Activated naive CD8-positive, alpha-beta T cell (primary cell): ENCODE data around the gene KCNK16.

ENCODE experiments used
- H3K27ac Mint-ChIP-seq: one replicate; pipeline ENCODE4 v1.8.0; 2021; ENCODE audit warnings: mixed read lengths
- H3K27me3 Mint-ChIP-seq: one replicate; pipeline ENCODE4 v1.8.0; 2021; ENCODE audit warnings: mixed read lengths
- H3K36me3 Mint-ChIP-seq: one replicate; pipeline ENCODE4 v1.8.0; 2021; ENCODE audit warnings: mixed read lengths
- H3K4me1 Mint-ChIP-seq: one replicate; pipeline ENCODE4 v1.8.0; 2021; ENCODE audit warnings: low read depth, mixed read lengths
- H3K4me3 Mint-ChIP-seq: one replicate; pipeline ENCODE4 v1.8.0; 2021; ENCODE audit warnings: mild to moderate bottlenecking, mixed read lengths
- H3K9me3 Mint-ChIP-seq: one replicate; pipeline ENCODE4 v1.8.0; 2021; ENCODE audit warnings: low read depth, mixed read lengths

The KCNK16 gene

GRCh38 chr6:39348740-39349139, 26.2 kb upstream of the KCNK16 start:
- Mint-ChIP-seq H3K36me3 (no peaks in the 10 kb centered on the region), H3K4me3 (no peak overlapping the region), H3K27me3 (no peaks in the 10 kb centered on the region), H3K4me1 (no peaks in the 10 kb centered on the region), H3K9me3 (no peaks in the 10 kb centered on the region), H3K27ac (no peak overlapping the region)

- Mint-ChIP-seq H3K4me3 (no peak overlapping the region), H3K4me1 (no peaks in the 10 kb centered on the region), H3K27me3 (no peaks in the 10 kb centered on the region), H3K9me3 (no peaks in the 10 kb centered on the region), H3K27ac (no peak overlapping the region), H3K36me3 (no peaks in the 10 kb centered on the region)
Measured at GRCh38 chr6:39347906-39348585, 25.5 kb upstream of the KCNK16 start.

- Mint-ChIP-seq H3K4me1 (no peaks in the 10 kb centered on the region), H3K27me3 (no peaks in the 10 kb centered on the region), H3K36me3 (no peaks in the 10 kb centered on the region), H3K27ac (no peak overlapping the region), H3K9me3 (no peaks in the 10 kb centered on the region), H3K4me3 (no peak overlapping the region)
Measured at GRCh38 chr6:39347206-39347605, 24.7 kb upstream of the KCNK16 start.

GRCh38 chr6:39344821-39345280, 22.3 kb upstream of the KCNK16 start:
- H3K4me1 Mint-ChIP-seq = no peaks in the 10 kb centered on the region
- no peaks in the 10 kb centered on the region for H3K27me3 Mint-ChIP-seq
- H3K27ac Mint-ChIP-seq = no peak overlapping the region
- no peaks in the 10 kb centered on the region for H3K9me3 Mint-ChIP-seq
- no peak overlapping the region for H3K4me3 Mint-ChIP-seq
- no peaks in the 10 kb centered on the region for H3K36me3 Mint-ChIP-seq

- H3K27ac Mint-ChIP-seq = no peak overlapping the region
- no peaks in the 10 kb centered on the region for H3K36me3 Mint-ChIP-seq
- H3K4me3 Mint-ChIP-seq = no peak overlapping the region
- H3K9me3 Mint-ChIP-seq = no peaks in the 10 kb centered on the region
- peaks cover 3% of the 10 kb centered on the region for H3K27me3 Mint-ChIP-seq
- no peaks in the 10 kb centered on the region for H3K4me1 Mint-ChIP-seq
Measured at GRCh38 chr6:39343396-39343870, 20.9 kb upstream of the KCNK16 start.

GRCh38 chr6:39342692-39343395, 20.3 kb upstream of the KCNK16 start:
- H3K27me3 Mint-ChIP-seq = peaks cover 7% of the 10 kb centered on the region
- H3K4me3 Mint-ChIP-seq = no peak overlapping the region
- H3K36me3 Mint-ChIP-seq = no peaks in the 10 kb centered on the region
- no peaks in the 10 kb centered on the region for H3K4me1 Mint-ChIP-seq
- no peak overlapping the region for H3K27ac Mint-ChIP-seq
- no peaks in the 10 kb centered on the region for H3K9me3 Mint-ChIP-seq

- H3K27me3 Mint-ChIP-seq = peaks cover 11% of the 10 kb centered on the region
- no peaks in the 10 kb centered on the region for H3K9me3 Mint-ChIP-seq
- no peak overlapping the region for H3K27ac Mint-ChIP-seq
- H3K4me1 Mint-ChIP-seq = no peaks in the 10 kb centered on the region
- no peak overlapping the region for H3K4me3 Mint-ChIP-seq
- H3K36me3 Mint-ChIP-seq = no peaks in the 10 kb centered on the region
Measured at GRCh38 chr6:39341937-39342336, 19.4 kb upstream of the KCNK16 start.

GRCh38 chr6:39341352-39341751, 18.9 kb upstream of the KCNK16 start:
- no peak overlapping the region for H3K27ac Mint-ChIP-seq

GRCh38 chr6:39339868-39340550, 17.5 kb upstream of the KCNK16 start:
- Mint-ChIP-seq H3K36me3 (no peaks in the 10 kb centered on the region), H3K9me3 (no peaks in the 10 kb centered on the region), H3K4me1 (peaks cover 10% of the 10 kb centered on the region), H3K27ac (no peak overlapping the region), H3K4me3 (no peak overlapping the region), H3K27me3 (peaks cover 15% of the 10 kb centered on the region)

More at GRCh38 chr6:39341352-39341751, 18.9 kb upstream of the KCNK16 start:
- Mint-ChIP-seq H3K4me3 (no peak overlapping the region), H3K4me1 (peaks cover 4% of the 10 kb centered on the region), H3K36me3 (no peaks in the 10 kb centered on the region), H3K9me3 (no peaks in the 10 kb centered on the region), H3K27me3 (peaks cover 11% of the 10 kb centered on the region)

GRCh38 chr6:39339096-39339867, 16.8 kb upstream of the KCNK16 start:
- no peaks in the 10 kb centered on the region for H3K9me3 Mint-ChIP-seq
- H3K36me3 Mint-ChIP-seq = no peaks in the 10 kb centered on the region
- H3K27me3 Mint-ChIP-seq = peaks cover 15% of the 10 kb centered on the region
- no peak overlapping the region for H3K27ac Mint-ChIP-seq
- peaks cover 10% of the 10 kb centered on the region for H3K4me1 Mint-ChIP-seq
- no peak overlapping the region for H3K4me3 Mint-ChIP-seq

GRCh38 chr6:39338397-39338796, 15.9 kb upstream of the KCNK16 start:
- H3K9me3 Mint-ChIP-seq = no peaks in the 10 kb centered on the region
- no peak overlapping the region for H3K4me3 Mint-ChIP-seq
- H3K27ac Mint-ChIP-seq = no peak overlapping the region
- peaks cover 15% of the 10 kb centered on the region for H3K27me3 Mint-ChIP-seq
- no peaks in the 10 kb centered on the region for H3K36me3 Mint-ChIP-seq
- H3K4me1 Mint-ChIP-seq = peaks cover 10% of the 10 kb centered on the region

- no peak overlapping the region for H3K4me3 Mint-ChIP-seq
- peaks cover 10% of the 10 kb centered on the region for H3K4me1 Mint-ChIP-seq
- H3K36me3 Mint-ChIP-seq = no peaks in the 10 kb centered on the region
- no peak overlapping the region for H3K27ac Mint-ChIP-seq
- no peaks in the 10 kb centered on the region for H3K9me3 Mint-ChIP-seq
- H3K27me3 Mint-ChIP-seq = peaks cover 17% of the 10 kb centered on the region
Measured at GRCh38 chr6:39335780-39336545, 13.5 kb upstream of the KCNK16 start.

- no peaks in the 10 kb centered on the region for H3K9me3 Mint-ChIP-seq
- H3K27ac Mint-ChIP-seq = no peak overlapping the region
- no peak overlapping the region for H3K4me3 Mint-ChIP-seq
- peaks cover 10% of the 10 kb centered on the region for H3K4me1 Mint-ChIP-seq
- no peaks in the 10 kb centered on the region for H3K36me3 Mint-ChIP-seq
- H3K27me3 Mint-ChIP-seq = peaks cover 16% of the 10 kb centered on the region
Measured at GRCh38 chr6:39333644-39334438, 11.3 kb upstream of the KCNK16 start.
